K562 (cell line): ENCODE results near the gene PPP1CA. TPM values are rescaled to one million over a fixed set of nuclear protein-coding genes. Genes with fewer than 3 reads are reported as not detected.

Source experiments
- BRD4 ChIP-seq: fragments of 200-600 bp; sonication (generic); IDR thresholded peaks from 2 replicates; pipeline ENCODE4 v1.6.1; 2017; ENCODE audit warnings: inconsistent platforms
- CCNT2 ChIP-seq: IDR thresholded peaks from 2 replicates; pipeline ENCODE4 v1.6.1; 2011; ENCODE audit warnings: borderline replicate concordance, low read depth, mild to moderate bottlenecking, moderate library complexity, mixed read lengths, low read length; ENCODE audit not compliant: insufficient read length; ENCODE audit errors: extremely low read depth
- CEBPZ ChIP-seq: fragments of 150-350 bp; IDR thresholded peaks from 2 replicates; pipeline ENCODE4 v1.6.1; 2014; ENCODE audit warnings: low read depth, mild to moderate bottlenecking, low read length, borderline replicate concordance
- EGR1 ChIP-seq: fragments of 450-650 bp; conservative IDR thresholded peaks from 2 replicates; pipeline ENCODE4 v1.6.1; 2017; ENCODE audit warnings: mild to moderate bottlenecking
- GTF2E2 ChIP-seq: fragments of 200-800 bp; sonication (Bioruptor generic); IDR thresholded peaks from 2 replicates; pipeline ENCODE4 v1.6.1; 2016; ENCODE audit warnings: missing genetic modification characterization, missing compliant biosample characterization
- HMGXB4 ChIP-seq: sonication (generic); formaldehyde crosslinking; IDR thresholded peaks from 2 replicates; pipeline ENCODE4 v1.8.1; 2023; ENCODE audit warnings: mild to moderate bottlenecking, missing genetic modification reagents
- HNRNPL ChIP-seq: fragments of 200-400 bp; formaldehyde crosslinking; IDR thresholded peaks from 2 replicates; pipeline ENCODE4 v1.6.1; 2017; ENCODE audit warnings: low read depth, mild to moderate bottlenecking, low read length
- ILK ChIP-seq: fragments of 450-650 bp; IDR thresholded peaks from 2 replicates; pipeline ENCODE4 v1.6.1; 2016; ENCODE audit warnings: missing genetic modification characterization, low read depth, mild to moderate bottlenecking, missing compliant biosample characterization, moderate library complexity, borderline replicate concordance
- MBD1 ChIP-seq: fragments of 250-450 bp; sonication (Bioruptor Pico); IDR thresholded peaks from 2 replicates; pipeline ENCODE4 v1.8.0; 2022; ENCODE audit warnings: inconsistent platforms
- NFIC ChIP-seq: fragments of 450-650 bp; IDR thresholded peaks from 2 replicates; pipeline ENCODE4 v1.6.1; 2017; ENCODE audit warnings: mild to moderate bottlenecking, inconsistent platforms
- SP1 ChIP-seq: sonication (generic); formaldehyde crosslinking; IDR thresholded peaks from 2 replicates; pipeline ENCODE4 v1.8.1; 2022; ENCODE audit warnings: mild to moderate bottlenecking, missing genetic modification reagents
- SPI1 ChIP-seq: IDR thresholded peaks from 2 replicates; pipeline ENCODE4 v1.6.1; 2011; ENCODE audit warnings: low read depth, low read length, control low read depth, borderline replicate concordance
- TEAD2 ChIP-seq: fragments of 450-650 bp; IDR thresholded peaks from 2 replicates; pipeline ENCODE4 v1.6.1; 2016; ENCODE audit warnings: missing genetic modification characterization, control low read depth, missing compliant biosample characterization
- TRIM25 ChIP-seq: fragments of 450-650 bp; IDR thresholded peaks from 2 replicates; pipeline ENCODE4 v1.7.0; 2016; ENCODE audit warnings: borderline replicate concordance
- ZBTB33 ChIP-seq: sonication (generic); formaldehyde crosslinking; IDR thresholded peaks from 2 replicates; pipeline ENCODE4 v1.8.1; 2023; ENCODE audit warnings: mild to moderate bottlenecking, missing genetic modification reagents
- ZNF124 ChIP-seq: sonication (generic); formaldehyde crosslinking; IDR thresholded peaks from 2 replicates; pipeline ENCODE4 v1.8.1; 2022; ENCODE audit warnings: missing genetic modification reagents
- ZNF263 ChIP-seq: sonication (generic); formaldehyde crosslinking; IDR thresholded peaks from 2 replicates; pipeline ENCODE4 v1.8.0; 2022; ENCODE audit warnings: mild to moderate bottlenecking, missing genetic modification reagents, borderline replicate concordance
- polyA plus RNA-seq, 8 experiments: library from polyadenylated mRNA; depleted of rRNA in 4 of 8; stranded (reverse) in 5 of 8; unstranded in 3 of 8; fragments of >200 nt; fragmentation: Nextera tagmentation in 2 of 8; fragmentation: Illumina TruSeq in 1 of 8; extraction: Ambion mirVana in 2 of 8; extraction: Trizol in 1 of 8; gene quantifications; 2 replicates each; pipeline versions ENCODE4 v1.2.1 to v1.2.3, GENCODE V29; 2011 to 2014; ENCODE audit warnings: inconsistent platforms in 1 of 8, missing spikeins in 1 of 8
- total RNA-seq, 7 experiments: library from RNA; depleted of rRNA in 6 of 7; stranded (reverse); fragments of >200 nt in 6 of 7; fragmentation: Illumina TruSeq in 2 of 7; extraction: Trizol in 2 of 7; gene quantifications; 2 replicates each; pipeline versions ENCODE4 v1.2.1 to v1.2.3, GENCODE V29; 2011 to 2021; ENCODE audit warnings: low replicate concordance in 1 of 7

PPP1CA gene
- total and polyA plus RNA-seq, 9 of the 15 experiments (the other 6 are each of a cell fraction or from before 2014, with no cell fraction given) = 18.2 to 242 (median 188) TPM

GRCh38 chr11:67404515-67405195 is 3.0 kb upstream of the PPP1CA start (continued):
- TF ChIP-seq HMGXB4 (no peak), SP1 (CRISPR knock-in tag) (no peak), ILK (tag) (no peak), CCNT2 (no peak), NFIC (peak; percentile 33; the same call in 1 of the 2 replicates), SPI1 (no peak), EGR1 (peak; percentile 88), BRD4 (no peak), ZNF124 (CRISPR knock-in tag) (no peak), HNRNPL (no peak), MBD1 (no peak), CEBPZ (no peak), TRIM25 (no peak), ZBTB33 (peak; percentile 30; the same call in 1 of the 2 replicates), ZNF263 (CRISPR knock-in tag) (no peak), GTF2E2 (tag) (no peak), TEAD2 (no peak)
